Neural cell (in vitro differentiated cells): ENCODE results near the gene TENM3.

Experiments
- CTCF ChIP-seq: fragments of 450-650 bp; IDR thresholded peaks from 2 replicates; pipeline ENCODE4 v1.5.1; 2014; ENCODE audit warnings: antibody characterized with exemption, mild to moderate bottlenecking, moderate library complexity; ENCODE audit not compliant: poor library complexity, severe bottlenecking
- EP300 ChIP-seq: fragments of 450-650 bp; conservative IDR thresholded peaks from 2 replicates; pipeline ENCODE4 v1.6.1; 2014; ENCODE audit warnings: antibody characterized with exemption, mild to moderate bottlenecking, moderate library complexity; ENCODE audit not compliant: poor library complexity, severe bottlenecking
- MXI1 ChIP-seq: fragments of 450-650 bp; conservative IDR thresholded peaks from 2 replicates; pipeline ENCODE4 v1.6.1; 2014; ENCODE audit warnings: antibody characterized with exemption, mild to moderate bottlenecking; ENCODE audit not compliant: poor library complexity, severe bottlenecking
- TAF1 ChIP-seq: IDR thresholded peaks from 2 replicates; pipeline ENCODE4 v1.6.1; 2012; ENCODE audit warnings: low read depth

GRCh38 chr4:182730791-182731190, 487.6 kb downstream of the TENM3 start:
- TF ChIP-seq CTCF (no peak), MXI1 (no peak), TAF1 (no peak), EP300 (no peak)
